ENCODE measurements around the gene TARS3. TPM values are rescaled to one million over a fixed set of nuclear protein-coding genes. Genes with fewer than 3 reads are reported as not detected.

TARS3 gene
- total RNA-seq, 1 donor from 2014 or later = 8.2 TPM

- Mint-ChIP-seq H3K9me3 (ENCODE audit: unreplicated experiment) (no peaks in the 10 kb centered on the region), H3K27ac (ENCODE audit: unreplicated experiment) (no peak overlapping the region), H3K4me1 (ENCODE audit: unreplicated experiment) (no peaks in the 10 kb centered on the region), H3K4me3 (ENCODE audit: unreplicated experiment) (no peak overlapping the region), H3K36me3 (ENCODE audit: low read depth, unreplicated experiment) (peaks cover 6% of the 10 kb centered on the region), H3K27me3 (ENCODE audit: unreplicated experiment) (no peaks in the 10 kb centered on the region)
- no peak for DNase-seq (ENCODE audit: low spot score)
- no peak for TF ChIP-seq CTCF (IDR thresholded peaks at IDR 0.05; ENCODE audit: unreplicated experiment)
Observed at GRCh38 chr15:101710806-101711205, 13.5 kb downstream of the TARS3 start.

GRCh38 chr15:101709466-101709865, 14.8 kb downstream of the TARS3 start:
- H3K36me3 Mint-ChIP-seq (ENCODE audit: low read depth, unreplicated experiment) = peaks cover 6% of the 10 kb centered on the region
- no peak for DNase-seq (ENCODE audit: low spot score)
- no peak overlapping the region for H3K27ac Mint-ChIP-seq (ENCODE audit: unreplicated experiment)

GRCh38 chr15:101707983-101708382, 16.3 kb downstream of the TARS3 start:
- Mint-ChIP-seq H3K27ac (ENCODE audit: unreplicated experiment) (no peak overlapping the region), H3K4me3 (ENCODE audit: unreplicated experiment) (no peak overlapping the region), H3K4me1 (ENCODE audit: unreplicated experiment) (no peaks in the 10 kb centered on the region), H3K9me3 (ENCODE audit: unreplicated experiment) (no peaks in the 10 kb centered on the region), H3K36me3 (ENCODE audit: low read depth, unreplicated experiment) (peaks cover 6% of the 10 kb centered on the region), H3K27me3 (ENCODE audit: unreplicated experiment) (no peaks in the 10 kb centered on the region)
- no peak for DNase-seq (ENCODE audit: low spot score)
- TF ChIP-seq CTCF (IDR thresholded peaks at IDR 0.05; ENCODE audit: unreplicated experiment) = no peak

More at GRCh38 chr15:101709466-101709865, 14.8 kb downstream of the TARS3 start:
- Mint-ChIP-seq H3K4me3 (ENCODE audit: unreplicated experiment) (no peak overlapping the region), H3K9me3 (ENCODE audit: unreplicated experiment) (no peaks in the 10 kb centered on the region), H3K27me3 (ENCODE audit: unreplicated experiment) (no peaks in the 10 kb centered on the region), H3K4me1 (ENCODE audit: unreplicated experiment) (no peaks in the 10 kb centered on the region)
- no peak for TF ChIP-seq CTCF (IDR thresholded peaks at IDR 0.05; ENCODE audit: unreplicated experiment)

GRCh38 chr15:101702077-101702476, 22.2 kb downstream of the TARS3 start:
- no peak for TF ChIP-seq CTCF (IDR thresholded peaks at IDR 0.05; ENCODE audit: unreplicated experiment)
- Mint-ChIP-seq H3K27ac (ENCODE audit: unreplicated experiment) (no peak overlapping the region), H3K4me1 (ENCODE audit: unreplicated experiment) (no peaks in the 10 kb centered on the region), H3K4me3 (ENCODE audit: unreplicated experiment) (no peak overlapping the region), H3K9me3 (ENCODE audit: unreplicated experiment) (no peaks in the 10 kb centered on the region), H3K36me3 (ENCODE audit: low read depth, unreplicated experiment) (peaks cover 8% of the 10 kb centered on the region), H3K27me3 (ENCODE audit: unreplicated experiment) (no peaks in the 10 kb centered on the region)
- no peak for DNase-seq (ENCODE audit: low spot score)

- Mint-ChIP-seq H3K27me3 (ENCODE audit: unreplicated experiment) (no peaks in the 10 kb centered on the region), H3K36me3 (ENCODE audit: low read depth, unreplicated experiment) (peaks cover 21% of the 10 kb centered on the region), H3K4me3 (ENCODE audit: unreplicated experiment) (no peak overlapping the region)
Observed at GRCh38 chr15:101698314-101698713, 26.0 kb downstream of the TARS3 start.

More at GRCh38 chr15:101698314-101698713, 26.0 kb downstream of the TARS3 start:
- TF ChIP-seq CTCF (IDR thresholded peaks at IDR 0.05; ENCODE audit: unreplicated experiment) = no peak
- Mint-ChIP-seq H3K4me1 (ENCODE audit: unreplicated experiment) (no peaks in the 10 kb centered on the region), H3K27ac (ENCODE audit: unreplicated experiment) (no peak overlapping the region), H3K9me3 (ENCODE audit: unreplicated experiment) (no peaks in the 10 kb centered on the region)
- DNase-seq (ENCODE audit: low spot score) = no peak

All from endothelial cell (in vitro differentiated cells).